Measurements from ENCODE around the gene TOR1B. TPM values are rescaled to one million over a fixed set of nuclear protein-coding genes. Genes with fewer than 3 reads are reported as not detected.

The TOR1B gene
- total RNA-seq, 2 experiments from 2014 or later: 21.9 to 27.1 TPM

GRCh38 chr9:129840034-129840433 is 37.0 kb downstream of the TOR1B start:
- Mint-ChIP-seq H3K4me1 (peaks cover 68% of the 10 kb centered on the region), H3K4me3 (peak overlapping the region; percentile 22), H3K36me3 (ENCODE audit: low read depth) (peaks cover 46% of the 10 kb centered on the region), H3K9me3 (no peaks in the 10 kb centered on the region), H3K27me3 (no peaks in the 10 kb centered on the region), H3K27ac (peak overlapping the region; percentile 69)
- ChIA-PET CTCF (interaction anchor here (0.6 to 0.8 kb wide), 3 partner anchors 12 to 222 kb away, joined by 3 read pairs; no protein-coding TSS in a partner anchor), POLR2A (no interaction called here)
- DNase-seq: no peak

- H3K36me3 Mint-ChIP-seq (ENCODE audit: low read depth): peaks cover 47% of the 10 kb centered on the region
- ChIA-PET POLR2A (no interaction called here), CTCF (interaction anchor here (0.8 to 1.1 kb wide), 2 partner anchors 11 to 46 kb away, joined by 3 to 4 read pairs; no protein-coding TSS in a partner anchor)
- no peaks in the 10 kb centered on the region for H3K27me3 Mint-ChIP-seq
- no peak overlapping the region for H3K4me3 Mint-ChIP-seq
- H3K9me3 Mint-ChIP-seq: no peaks in the 10 kb centered on the region
- H3K4me1 Mint-ChIP-seq: peaks cover 74% of the 10 kb centered on the region
- H3K27ac Mint-ChIP-seq: peak overlapping the region; percentile 50
- DNase-seq: no peak
Measured at GRCh38 chr9:129841071-129841470, 38.1 kb downstream of the TOR1B start.

GRCh38 chr9:129845373-129845772 is 42.4 kb downstream of the TOR1B start:
- ChIA-PET POLR2A (interaction anchor here (1.1 kb wide), 1 partner anchor 18 kb away, joined by 8 read pairs; no protein-coding TSS in a partner anchor), CTCF (interaction anchor here (1.6 to 1.8 kb wide), 2 partner anchors 13 to 20 kb away, joined by 3 to 4 read pairs; no protein-coding TSS in a partner anchor)
- H3K36me3 Mint-ChIP-seq (ENCODE audit: low read depth): peaks cover 32% of the 10 kb centered on the region
- no peaks in the 10 kb centered on the region for H3K27me3 Mint-ChIP-seq
- H3K9me3 Mint-ChIP-seq: no peaks in the 10 kb centered on the region
- DNase-seq: no peak
- H3K4me3 Mint-ChIP-seq: no peak overlapping the region
- H3K4me1 Mint-ChIP-seq: peaks cover 44% of the 10 kb centered on the region
- H3K27ac Mint-ChIP-seq: peak overlapping the region; percentile 87

GRCh38 chr9:129848712-129849441 is 45.9 kb downstream of the TOR1B start:
- Mint-ChIP-seq H3K27ac (no peak overlapping the region), H3K9me3 (no peaks in the 10 kb centered on the region), H3K4me1 (peaks cover 48% of the 10 kb centered on the region), H3K4me3 (no peak overlapping the region), H3K36me3 (ENCODE audit: low read depth) (peaks cover 39% of the 10 kb centered on the region), H3K27me3 (no peaks in the 10 kb centered on the region)
- ChIA-PET POLR2A (no interaction called here), CTCF (interaction anchor here (1.1 kb wide), 1 partner anchor 12 kb away, joined by 4 read pairs; no protein-coding TSS in a partner anchor)
- no peak for DNase-seq

- ChIA-PET CTCF (interaction anchor here (1.1 kb wide), 1 partner anchor 11 kb away, joined by 4 read pairs; no protein-coding TSS in a partner anchor), POLR2A (interaction anchor here (0.6 kb wide), 1 partner anchor 13 kb away, joined by 4 read pairs; no protein-coding TSS in a partner anchor)
- H3K4me3 Mint-ChIP-seq: no peak overlapping the region
- H3K36me3 Mint-ChIP-seq (ENCODE audit: low read depth): peaks cover 49% of the 10 kb centered on the region
- H3K27ac Mint-ChIP-seq: no peak overlapping the region
- H3K27me3 Mint-ChIP-seq: no peaks in the 10 kb centered on the region
- DNase-seq: no peak
- peaks cover 53% of the 10 kb centered on the region for H3K4me1 Mint-ChIP-seq
- H3K9me3 Mint-ChIP-seq: no peaks in the 10 kb centered on the region
Measured at GRCh38 chr9:129849901-129850300, 46.9 kb downstream of the TOR1B start.

- Mint-ChIP-seq H3K27ac (no peak overlapping the region), H3K4me3 (no peak overlapping the region), H3K4me1 (peaks cover 56% of the 10 kb centered on the region), H3K9me3 (no peaks in the 10 kb centered on the region), H3K36me3 (ENCODE audit: low read depth) (peaks cover 56% of the 10 kb centered on the region), H3K27me3 (no peaks in the 10 kb centered on the region)
- DNase-seq: no peak
- ChIA-PET CTCF (interaction anchor here (1.0 to 1.5 kb wide), 3 partner anchors 9 to 12 kb away, joined by 3 read pairs; no protein-coding TSS in a partner anchor), POLR2A (interaction anchor here (1.1 kb wide), 1 partner anchor 12 kb away, joined by 3 read pairs; no protein-coding TSS in a partner anchor)
Measured at GRCh38 chr9:129850821-129851550, 48.0 kb downstream of the TOR1B start.

- Mint-ChIP-seq H3K27me3 (no peaks in the 10 kb centered on the region), H3K9me3 (no peaks in the 10 kb centered on the region), H3K27ac (peak overlapping the region; percentile 67), H3K36me3 (ENCODE audit: low read depth) (peaks cover 62% of the 10 kb centered on the region), H3K4me3 (no peak overlapping the region), H3K4me1 (peaks cover 63% of the 10 kb centered on the region)
- ChIA-PET POLR2A (interaction anchor here (1.1 kb wide), 1 partner anchor 13 kb away, joined by 3 read pairs; no protein-coding TSS in a partner anchor), CTCF (interaction anchor here (1.0 to 1.5 kb wide), 4 partner anchors 9 to 11 kb away, joined by 3 read pairs; no protein-coding TSS in a partner anchor)
- no peak for DNase-seq
Measured at GRCh38 chr9:129851821-129852220, 48.8 kb downstream of the TOR1B start.

- ChIA-PET CTCF (interaction anchor here (0.9 to 1.7 kb wide), 3 partner anchors 11 to 115 kb away, joined by 3 to 5 read pairs (median 3); no protein-coding TSS in a partner anchor), POLR2A (no interaction called here)
- no peaks in the 10 kb centered on the region for H3K27me3 Mint-ChIP-seq
- no peak for DNase-seq
- H3K36me3 Mint-ChIP-seq (ENCODE audit: low read depth): peaks cover 66% of the 10 kb centered on the region
- no peak overlapping the region for H3K27ac Mint-ChIP-seq
- peaks cover 66% of the 10 kb centered on the region for H3K4me1 Mint-ChIP-seq
- no peaks in the 10 kb centered on the region for H3K9me3 Mint-ChIP-seq
- no peak overlapping the region for H3K4me3 Mint-ChIP-seq
Measured at GRCh38 chr9:129852579-129852978, 49.6 kb downstream of the TOR1B start.

GRCh38 chr9:129853614-129854013 is 50.6 kb downstream of the TOR1B start:
- ChIA-PET POLR2A (no interaction called here), CTCF (interaction anchor here (0.9 to 2.2 kb wide), 3 partner anchors 10 to 117 kb away, joined by 3 to 9 read pairs (median 5); no protein-coding TSS in a partner anchor)
- H3K4me1 Mint-ChIP-seq: peaks cover 69% of the 10 kb centered on the region
- no peak for DNase-seq
- H3K4me3 Mint-ChIP-seq: no peak overlapping the region
- H3K27ac Mint-ChIP-seq: peak overlapping the region; percentile 48
- H3K9me3 Mint-ChIP-seq: no peaks in the 10 kb centered on the region
- peaks cover 70% of the 10 kb centered on the region for H3K36me3 Mint-ChIP-seq (ENCODE audit: low read depth)
- H3K27me3 Mint-ChIP-seq: no peaks in the 10 kb centered on the region

GRCh38 chr9:129854588-129855110 is 51.7 kb downstream of the TOR1B start:
- Mint-ChIP-seq H3K4me3 (peak overlapping the region; percentile 15), H3K4me1 (peaks cover 71% of the 10 kb centered on the region), H3K27me3 (no peaks in the 10 kb centered on the region), H3K9me3 (no peaks in the 10 kb centered on the region), H3K27ac (peak overlapping the region; percentile 81), H3K36me3 (ENCODE audit: low read depth) (peaks cover 76% of the 10 kb centered on the region)
- peak; percentile 34 for DNase-seq
- ChIA-PET CTCF (interaction anchor here (0.6 to 2.2 kb wide), 3 partner anchors 12 to 48 kb away, joined by 3 to 9 read pairs (median 3); no protein-coding TSS in a partner anchor), POLR2A (interaction anchor here (0.7 to 0.8 kb wide), 2 partner anchors 10 to 31 kb away, joined by 3 to 5 read pairs; no protein-coding TSS in a partner anchor)

GRCh38 chr9:129857207-129857606 is 54.2 kb downstream of the TOR1B start:
- Mint-ChIP-seq H3K36me3 (ENCODE audit: low read depth) (peaks cover 75% of the 10 kb centered on the region), H3K4me3 (no peak overlapping the region), H3K9me3 (no peaks in the 10 kb centered on the region), H3K27me3 (no peaks in the 10 kb centered on the region), H3K4me1 (peaks cover 73% of the 10 kb centered on the region), H3K27ac (peak overlapping the region; percentile 60)
- DNase-seq: no peak
- POLR2A ChIA-PET: no interaction called here
- CTCF ChIA-PET: no interaction called here

GRCh38 chr9:129858167-129858962 is 55.4 kb downstream of the TOR1B start:
- H3K36me3 Mint-ChIP-seq (ENCODE audit: low read depth): peaks cover 74% of the 10 kb centered on the region

More at GRCh38 chr9:129858167-129858962, 55.4 kb downstream of the TOR1B start:
- ChIA-PET CTCF (interaction anchor here (1.3 kb wide), 1 partner anchor 20 kb away, joined by 4 read pairs; no protein-coding TSS in a partner anchor), POLR2A (no interaction called here)
- no peaks in the 10 kb centered on the region for H3K27me3 Mint-ChIP-seq
- H3K4me3 Mint-ChIP-seq: no peak overlapping the region
- H3K27ac Mint-ChIP-seq: peak overlapping the region; percentile 62
- no peak for DNase-seq
- H3K4me1 Mint-ChIP-seq: peaks cover 75% of the 10 kb centered on the region
- no peaks in the 10 kb centered on the region for H3K9me3 Mint-ChIP-seq
